H54 (cell line): ENCODE measurements around the gene GNG3.
"Not testable (repeated sequence)": the region's sequence is repeated elsewhere in the genome, so short reads cannot be mapped to it uniquely, and the experiment has no call there.

Experiments
- DNase-seq: peaks from one replicate; pipeline ENCODE4 v3.0.0; 2011; ENCODE audit warnings: low spot score, mixed read lengths; ENCODE audit not compliant: insufficient read length
- FAIRE-seq: peaks from 3 replicates; lab custom pipeline; 2011; peaks lifted over from hg19 to GRCh38; lab: Jason Lieb, UNC
- POLR2A ChIP-seq: IDR thresholded peaks from 2 replicates; pipeline ENCODE4 v1.6.1; 2011; ENCODE audit warnings: low read depth, mild to moderate bottlenecking, low read length

Gene GNG3

DNA sequence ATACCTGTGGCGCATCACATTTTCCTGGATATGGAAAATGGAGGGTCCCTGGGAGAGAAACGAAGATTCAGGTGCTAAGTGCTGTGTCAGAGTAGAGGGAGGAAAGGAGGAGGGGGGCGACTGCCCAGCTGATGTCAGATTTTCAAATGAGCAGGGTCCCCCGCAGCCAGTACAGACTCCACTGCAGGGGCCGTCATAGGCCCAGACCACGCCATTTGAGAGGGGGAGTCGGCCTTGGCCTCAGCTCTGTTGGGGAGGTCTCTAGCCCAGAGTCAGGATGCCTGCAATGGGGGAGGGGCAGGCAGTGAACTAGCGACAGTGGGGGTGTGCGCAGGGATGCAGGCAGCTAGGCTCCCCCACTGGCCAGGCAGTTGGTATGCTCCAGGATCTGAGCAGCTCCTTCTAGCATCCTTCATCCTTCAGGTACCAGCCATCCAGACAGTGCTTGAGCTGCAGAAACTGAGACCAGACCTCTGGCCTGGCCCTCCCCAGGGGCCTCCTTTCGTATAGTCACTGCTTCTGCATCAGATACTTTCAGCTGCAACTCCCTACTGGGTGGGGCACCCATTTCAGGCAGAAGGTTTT lies at the start of gene GNG3, which contains the start of gene BSCL2:
Gene GNG3 (plus strand): TSS at position 400 of the 585 bp plus-strand sequence. CDS start 620 bp downstream, outside the sequence.
Gene BSCL2 (minus strand): TSS at position 148 of the 585 bp plus-strand sequence. CDS start 229 bp downstream, outside the sequence.
- no peak for FAIRE-seq
- TF ChIP-seq POLR2A = no peak
- DNase-seq = no peak

DNA sequence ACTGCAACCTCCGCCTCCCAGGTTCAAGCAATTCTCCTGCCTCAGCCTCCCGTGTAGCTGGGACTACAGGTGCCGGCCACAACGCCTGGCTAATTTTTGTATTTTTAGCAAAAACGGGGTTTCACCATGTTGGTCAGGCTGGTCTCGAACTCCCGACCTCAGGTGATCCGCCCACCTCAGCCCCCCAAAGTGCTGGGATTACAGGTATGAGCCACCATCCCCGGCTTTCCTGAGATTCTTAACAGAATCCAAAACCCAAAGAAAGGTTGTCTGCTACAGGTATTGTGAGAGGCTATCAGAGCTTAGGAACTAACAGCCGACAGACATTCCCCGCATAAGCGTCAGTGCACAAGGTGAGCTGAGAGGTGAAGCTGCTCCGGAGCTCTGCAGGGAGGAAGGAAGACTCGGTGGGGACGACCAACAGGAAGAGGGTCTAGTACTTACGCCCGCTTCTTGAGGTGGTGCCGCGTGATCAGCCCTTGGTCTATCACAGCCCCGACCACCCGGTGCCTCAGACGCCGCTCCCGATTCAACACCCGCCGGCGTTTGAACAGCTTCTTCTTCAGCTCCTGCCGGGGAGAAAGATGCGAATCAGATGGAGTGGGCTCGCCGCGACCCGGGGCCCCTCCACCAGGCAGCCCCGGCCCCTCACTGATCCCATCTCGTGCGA lies 42.9 kb upstream of the GNG3 start:
- no peak for TF ChIP-seq POLR2A
- peak; percentile 42 for DNase-seq
- FAIRE-seq = no peak

DNA sequence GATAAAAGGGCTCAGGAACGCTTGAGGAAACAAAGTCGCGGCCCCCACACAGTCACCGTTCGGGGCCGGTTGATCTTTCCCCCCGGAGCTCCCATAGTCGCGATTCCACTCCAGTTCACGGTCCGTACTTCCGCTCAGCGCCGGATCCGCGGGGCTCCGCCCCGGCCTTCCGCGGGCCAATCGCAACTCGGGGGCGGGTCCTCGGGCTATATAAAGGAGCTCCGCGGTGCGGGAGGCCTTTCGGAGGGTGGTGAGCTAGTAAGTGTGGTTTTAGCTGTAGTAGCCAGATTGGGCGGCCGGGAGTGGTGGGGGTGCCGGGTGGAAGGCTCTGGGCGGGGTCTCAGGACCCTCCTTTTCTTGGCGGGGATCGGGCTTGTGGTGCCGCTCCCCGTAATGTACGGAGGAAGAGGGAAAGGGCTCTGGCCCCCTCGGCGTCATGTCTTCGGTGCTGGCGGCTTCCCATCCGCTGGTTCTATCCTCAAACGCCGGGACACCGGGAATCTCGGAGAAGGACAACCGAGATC lies 42.3 kb upstream of the GNG3 start, which contains the start of the genes C11orf98 and CSKMT:
Gene C11orf98 (minus strand): TSS at position 136 of the 524 bp plus-strand sequence. CDS start 41 bp downstream, at position 95.
Gene CSKMT (plus strand): TSS at position 238 of the 524 bp plus-strand sequence. CDS start 568 bp downstream, outside the sequence.
- FAIRE-seq = no peak
- peak; percentile 98 for TF ChIP-seq POLR2A
- DNase-seq = peak; percentile 89

DNA sequence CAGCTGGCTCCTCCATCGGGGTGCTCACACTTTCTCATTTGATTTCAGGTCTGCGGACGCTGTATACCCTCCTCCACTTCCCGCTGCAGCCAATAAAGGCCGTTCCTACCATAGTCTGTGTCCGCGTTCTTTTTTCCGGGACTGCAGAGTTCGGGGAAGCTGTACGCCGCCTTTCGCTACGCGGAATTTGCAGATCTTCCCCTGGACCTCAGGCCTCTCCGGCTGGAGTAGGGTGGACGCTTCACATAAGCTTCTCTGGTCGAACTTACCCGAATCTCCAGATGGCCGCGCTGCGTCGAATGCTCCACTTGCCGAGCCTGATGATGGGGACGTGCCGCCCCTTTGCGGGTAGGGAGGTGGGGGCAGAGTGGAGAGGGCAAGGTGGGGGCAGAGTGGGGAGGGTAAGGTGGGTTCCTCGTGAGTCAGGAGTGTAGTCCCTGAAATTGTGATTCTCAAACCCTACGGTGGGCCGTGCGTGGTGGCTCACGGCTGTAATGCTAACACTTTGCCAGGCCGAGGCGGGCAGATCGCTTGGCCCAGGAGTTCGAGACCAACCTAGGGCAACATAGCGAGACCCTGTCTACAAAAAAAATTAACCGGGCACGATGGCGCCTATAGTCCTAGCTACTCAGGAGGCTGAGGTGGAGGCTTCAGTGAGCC lies 41.7 kb upstream of the GNG3 start:
- no peak for FAIRE-seq
- peak; percentile 31 for TF ChIP-seq POLR2A
- DNase-seq = no peak

DNA sequence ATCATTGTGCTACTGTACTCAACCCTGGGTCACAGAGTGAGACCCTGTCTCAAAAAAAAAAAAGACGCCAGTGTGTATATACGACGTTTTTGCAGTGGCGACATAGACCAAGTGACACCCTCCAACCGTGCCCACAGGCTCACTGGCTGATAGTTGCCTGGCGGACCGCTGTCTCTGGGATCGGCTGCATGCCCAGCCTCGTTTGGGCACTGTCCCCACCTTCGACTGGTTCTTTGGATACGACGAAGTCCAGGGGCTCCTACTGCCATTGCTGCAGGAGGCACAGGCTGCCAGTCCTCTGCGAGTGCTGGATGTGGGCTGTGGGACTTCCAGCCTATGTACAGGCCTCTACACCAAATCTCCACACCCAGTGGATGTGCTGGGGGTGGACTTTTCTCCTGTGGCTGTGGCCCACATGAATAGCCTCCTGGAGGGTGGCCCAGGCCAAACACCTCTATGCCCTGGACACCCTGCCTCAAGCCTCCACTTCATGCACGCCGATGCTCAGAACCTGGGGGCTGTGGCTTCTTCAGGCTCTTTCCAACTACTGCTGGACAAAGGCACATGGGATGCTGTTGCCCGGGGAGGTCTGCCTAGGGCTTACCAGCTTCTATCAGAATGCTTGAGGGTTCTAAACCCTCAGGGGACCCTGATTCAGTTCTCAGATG lies 41.1 kb upstream of the GNG3 start:
- DNase-seq (no peak), FAIRE-seq (no peak)
- TF ChIP-seq POLR2A = no peak; the same call in 1 of the 2 replicates

DNA sequence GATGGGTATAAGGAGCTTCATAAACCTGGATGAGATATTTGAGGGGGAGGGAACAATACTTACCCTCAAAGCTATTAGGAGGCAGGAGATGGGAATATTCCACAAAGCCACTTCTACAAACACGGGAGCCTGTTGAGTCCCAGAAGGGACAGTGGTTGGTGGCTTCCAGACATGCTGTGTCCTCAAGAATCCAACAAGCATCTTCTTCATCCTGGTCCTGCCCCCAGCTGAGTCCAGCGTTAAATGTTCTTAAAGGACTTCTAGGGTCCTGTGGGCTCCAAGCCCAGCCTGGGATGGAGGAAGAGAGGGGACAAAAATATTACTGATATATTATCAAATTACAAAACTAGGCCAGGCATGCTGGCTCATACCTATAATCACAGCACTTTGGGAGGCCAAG lies 40.0 kb upstream of the GNG3 start:
- FAIRE-seq (no peak), DNase-seq (no peak)
- no peak for TF ChIP-seq POLR2A

DNA sequence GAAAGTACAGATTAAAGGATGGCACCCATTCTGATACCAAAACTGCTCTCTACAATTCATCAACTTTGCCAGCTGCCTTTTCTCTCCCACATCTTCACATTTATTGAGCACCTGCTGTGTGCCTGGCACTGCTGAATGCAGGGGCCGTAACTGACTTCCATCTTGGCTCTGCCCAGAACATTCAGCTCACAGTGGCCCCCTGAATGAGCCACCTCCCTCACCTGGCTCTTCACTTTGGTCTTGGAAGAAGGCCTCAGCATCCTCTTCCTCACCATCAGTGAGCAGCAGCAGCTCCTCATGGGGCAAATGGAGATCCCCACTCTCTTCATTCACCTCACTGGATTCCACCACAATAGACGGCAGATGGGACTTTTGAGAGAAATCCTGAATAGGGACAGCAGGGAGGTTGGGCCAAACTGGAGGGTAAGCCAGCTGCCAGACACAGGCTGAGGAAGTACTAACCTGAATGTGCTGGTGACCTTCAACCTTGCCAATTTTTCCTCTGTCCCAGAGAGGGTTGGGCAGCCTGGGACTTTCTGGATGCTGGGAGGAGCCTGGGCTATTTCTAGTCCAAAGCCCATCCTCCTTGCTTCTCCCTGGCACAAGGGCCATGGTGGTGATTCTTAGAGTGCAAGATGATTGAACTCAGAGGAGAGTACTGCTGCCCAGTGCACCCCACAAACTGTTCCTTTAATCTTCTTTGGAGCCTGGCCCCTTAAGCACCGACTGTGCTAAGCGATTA lies 37.9 kb upstream of the GNG3 start:
- FAIRE-seq (no peak), DNase-seq (no peak)
- no peak for TF ChIP-seq POLR2A

DNA sequence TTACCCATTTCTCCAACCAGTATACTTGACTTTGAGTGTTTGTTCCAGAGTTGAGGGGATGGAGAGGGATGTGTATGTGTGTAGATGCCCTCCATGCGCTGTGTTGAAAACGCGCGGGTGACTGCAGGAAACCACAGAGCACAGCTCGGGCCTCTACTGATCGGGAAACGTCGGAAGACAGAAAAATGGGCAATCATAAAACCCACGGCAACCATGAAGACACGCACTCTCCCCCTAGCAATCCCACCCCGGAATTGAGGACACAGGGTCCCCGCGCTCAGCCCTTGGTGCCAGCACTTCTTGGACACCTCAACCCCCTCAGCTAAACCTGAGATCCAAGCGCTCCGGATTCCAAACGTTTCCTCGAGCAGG lies 36.3 kb upstream of the GNG3 start:
- DNase-seq = no peak
- TF ChIP-seq POLR2A = no peak
- FAIRE-seq = no peak

DNA sequence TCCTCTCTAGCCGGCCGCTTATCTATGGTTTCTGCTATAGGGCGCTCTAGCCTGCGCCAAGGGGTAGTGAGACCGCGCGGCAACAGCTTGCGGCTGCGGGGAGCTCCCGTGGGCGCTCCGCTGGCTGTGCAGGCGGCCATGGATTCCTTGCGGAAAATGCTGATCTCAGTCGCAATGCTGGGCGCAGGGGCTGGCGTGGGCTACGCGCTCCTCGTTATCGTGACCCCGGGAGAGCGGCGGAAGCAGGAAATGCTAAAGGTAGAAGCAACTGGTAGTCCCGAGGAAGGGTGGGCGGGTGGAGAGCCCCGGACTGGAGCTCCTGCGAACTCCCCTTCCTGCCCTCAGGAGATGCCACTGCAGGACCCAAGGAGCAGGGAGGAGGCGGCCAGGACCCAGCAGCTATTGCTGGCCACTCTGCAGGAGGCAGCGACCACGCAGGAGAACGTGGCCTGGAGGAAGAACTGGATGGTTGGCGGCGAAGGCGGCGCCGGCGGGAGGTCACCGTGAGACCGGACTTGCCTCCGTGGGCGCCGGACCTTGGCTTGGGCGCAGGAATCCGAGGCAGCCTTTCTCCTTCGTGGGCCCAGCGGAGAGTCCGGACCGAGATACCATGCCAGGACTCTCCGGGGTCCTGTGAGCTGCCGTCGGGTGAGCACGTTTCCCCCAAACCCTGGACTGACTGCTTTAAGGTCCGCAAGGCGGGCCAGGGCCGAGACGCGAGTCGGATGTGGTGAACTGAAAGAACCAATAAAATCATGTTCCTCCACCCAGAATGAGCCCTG lies 35.7 kb upstream of the GNG3 start, which contains the start of the genes LBHD1 and UQCC3:
Gene LBHD1 (minus strand): TSS at position 660 of the 782 bp plus-strand sequence. CDS start 2,236 bp downstream, outside the sequence.
Gene UQCC3 (plus strand): TSS at position 66 of the 782 bp plus-strand sequence. CDS start 73 bp downstream, at position 139.
- peak; percentile 79 for TF ChIP-seq POLR2A
- FAIRE-seq (no peak), DNase-seq (peak; percentile 62)

DNA sequence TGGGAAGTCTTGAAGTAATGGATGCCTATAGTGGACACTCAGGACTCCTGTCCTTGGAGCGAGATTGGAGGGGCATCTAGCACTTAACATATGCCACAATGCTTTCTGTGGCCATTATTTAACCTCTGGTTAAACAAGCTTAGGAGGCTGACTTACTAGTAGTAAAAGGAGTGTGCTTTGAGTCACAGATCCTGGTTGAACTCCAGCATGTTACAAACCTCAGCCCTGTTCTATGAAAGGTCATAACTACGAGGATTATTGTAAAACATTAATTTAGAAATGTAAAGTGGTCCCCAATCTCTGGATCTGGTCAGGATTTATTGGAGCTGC lies 34.3 kb upstream of the GNG3 start:
- FAIRE-seq = no peak
- no peak for DNase-seq
- no peak for TF ChIP-seq POLR2A

DNA sequence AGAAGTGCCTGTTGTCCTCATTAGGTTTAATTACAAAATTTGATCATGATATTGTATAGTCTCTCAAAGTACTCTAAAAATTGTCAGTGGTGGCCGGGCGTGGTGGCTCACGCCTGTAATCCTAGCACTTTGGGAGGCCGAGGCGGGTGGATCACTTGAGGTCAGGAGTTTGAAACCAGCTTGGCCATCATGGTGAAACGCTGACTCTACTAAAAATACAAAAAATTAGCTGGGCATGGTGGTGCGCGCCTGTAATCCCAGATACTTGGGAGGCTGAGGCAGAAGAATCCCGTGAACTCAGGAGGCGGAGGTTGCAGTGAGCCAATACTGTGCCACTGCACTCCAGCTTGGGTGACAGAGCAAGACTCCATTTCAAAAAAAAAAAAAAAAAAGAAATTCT lies 32.1 kb upstream of the GNG3 start:
- DNase-seq, FAIRE-seq: not testable (repeated sequence)

DNA sequence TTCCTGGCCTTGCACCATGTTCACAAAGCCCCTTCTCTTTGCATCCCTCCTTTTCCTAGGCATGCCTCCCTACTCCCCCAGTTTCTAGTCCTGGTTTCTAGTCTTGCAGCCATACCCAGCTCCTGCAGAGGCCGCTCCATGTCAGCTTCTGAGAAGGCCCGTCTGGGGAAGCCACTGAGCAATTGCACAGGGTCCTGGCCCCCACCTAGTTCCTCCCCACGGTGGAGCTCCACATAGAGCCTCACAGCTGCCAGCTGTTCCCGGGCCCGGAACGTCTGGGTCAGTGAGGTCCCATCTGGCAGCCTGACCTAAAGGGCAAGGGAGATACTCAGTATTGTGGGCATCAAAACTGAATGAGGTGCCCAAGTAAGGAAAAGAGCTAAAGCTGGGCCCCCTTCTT lies 30.8 kb upstream of the GNG3 start:
- TF ChIP-seq POLR2A = no peak
- FAIRE-seq (no peak), DNase-seq (no peak)
